ENCODE results near the gene ATP5PO.

Gene ATP5PO, protein sequence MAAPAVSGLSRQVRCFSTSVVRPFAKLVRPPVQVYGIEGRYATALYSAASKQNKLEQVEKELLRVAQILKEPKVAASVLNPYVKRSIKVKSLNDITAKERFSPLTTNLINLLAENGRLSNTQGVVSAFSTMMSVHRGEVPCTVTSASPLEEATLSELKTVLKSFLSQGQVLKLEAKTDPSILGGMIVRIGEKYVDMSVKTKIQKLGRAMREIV

DNA sequence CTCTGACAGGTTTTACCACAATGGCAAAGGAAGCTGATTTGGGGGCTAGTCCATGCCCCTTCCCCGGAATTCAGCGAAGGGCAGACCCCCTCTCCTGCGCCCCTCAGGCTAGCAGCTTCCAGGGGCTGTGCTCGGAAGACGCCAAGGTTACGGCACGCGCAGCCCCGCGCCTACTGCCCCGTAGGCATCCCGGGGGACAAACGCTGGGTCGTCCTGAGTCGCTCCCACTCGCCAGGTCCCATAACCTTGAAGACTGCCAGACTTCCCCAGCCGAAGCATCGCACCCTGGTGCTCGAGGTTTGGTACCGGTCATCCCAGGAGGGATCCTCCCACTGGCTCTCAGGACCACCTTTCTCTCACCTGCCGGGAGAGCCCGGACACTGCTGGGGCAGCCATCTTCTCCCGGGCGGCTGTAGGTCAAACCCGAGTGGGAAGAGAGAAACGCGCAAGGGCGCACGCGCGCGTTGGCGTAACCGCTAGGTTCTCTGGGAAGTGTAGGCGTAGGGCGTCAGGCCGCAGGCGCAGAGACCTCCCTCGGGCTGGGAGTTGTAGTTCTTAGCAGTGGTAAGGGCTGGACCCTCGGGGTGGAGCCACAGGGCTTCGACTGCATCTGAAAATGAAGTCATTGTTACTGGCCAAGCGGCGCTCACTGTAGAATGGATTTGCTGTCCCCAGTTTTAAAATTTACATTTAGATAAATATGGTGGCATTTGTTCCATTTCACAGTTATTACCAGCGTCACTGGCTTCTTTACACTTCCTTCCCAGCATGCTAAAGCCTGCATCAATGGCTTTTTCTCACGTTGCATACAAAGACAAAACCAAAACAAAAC is at the start of gene ATP5PO:
ATP5PO (minus strand) TSS at position 437 of the 832 bp plus-strand sequence; CDS start at position 396, 41 bp downstream.
- peak; percentile 93 for DNase-seq (ENCODE audit: low read depth)

DNA sequence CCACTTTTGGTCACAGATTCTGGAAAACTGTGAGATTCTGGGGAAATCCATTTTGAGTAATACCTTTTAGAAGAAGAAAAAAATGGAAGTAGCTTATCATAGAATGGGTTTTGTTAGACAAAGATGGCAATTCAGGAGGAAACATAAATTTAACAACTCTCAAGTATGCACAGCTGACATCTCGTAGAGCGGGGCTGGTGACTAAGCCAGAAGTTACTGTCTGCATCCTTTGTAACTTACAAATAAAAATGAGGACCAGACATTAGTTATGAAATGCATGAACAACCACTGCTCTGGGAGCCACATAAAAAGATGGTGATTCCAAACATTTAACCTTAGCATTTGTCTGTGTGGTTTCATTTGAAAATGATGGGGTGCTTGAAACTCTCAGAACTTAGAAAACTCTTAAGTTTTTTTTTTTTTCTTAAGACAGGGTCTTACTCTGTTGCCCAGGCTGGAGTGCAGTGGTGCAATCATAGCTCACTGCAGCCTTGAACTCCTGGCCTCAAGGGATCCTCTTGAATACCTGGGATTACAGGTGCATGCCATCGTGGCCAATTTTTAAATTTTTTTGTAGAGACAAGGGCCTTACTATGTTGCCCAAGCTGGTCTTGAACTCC is 49.2 kb upstream of the ATP5PO start:
- DNase-seq (ENCODE audit: low read depth) = no peak

DNA sequence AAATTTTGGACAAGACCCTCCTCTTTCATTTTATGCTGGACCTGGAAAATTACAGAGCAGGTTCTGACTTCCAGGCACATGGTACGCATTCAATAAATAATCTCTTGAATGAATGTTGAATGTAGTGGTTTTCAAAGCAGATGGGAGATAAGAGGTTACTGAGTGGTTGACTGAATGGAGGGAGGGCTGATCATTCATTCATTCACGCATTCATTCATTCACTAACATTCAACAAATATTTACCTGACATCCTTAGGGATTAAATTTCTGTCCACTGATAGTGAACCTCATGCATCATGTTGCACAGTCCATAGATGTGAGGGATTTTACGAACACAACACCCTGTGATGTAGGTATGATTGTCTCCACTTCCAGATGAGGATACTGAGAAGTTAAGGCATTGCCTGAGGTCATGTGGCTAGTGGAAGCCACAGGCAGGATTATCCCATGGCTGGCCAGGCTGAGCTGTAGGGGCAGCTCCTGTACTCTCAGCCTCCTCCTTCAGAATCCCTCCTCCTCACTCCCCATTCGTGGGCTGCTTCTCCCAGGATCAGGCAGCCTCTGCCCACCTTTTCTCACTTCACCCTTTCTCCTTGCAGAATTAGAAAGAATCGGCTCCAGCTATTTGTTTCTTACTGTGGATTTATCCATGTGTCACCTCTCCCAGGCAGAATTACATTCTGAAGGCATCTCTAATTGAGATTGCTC is 48.4 kb upstream of the ATP5PO start:
- no peak for DNase-seq (ENCODE audit: low read depth)

DNA sequence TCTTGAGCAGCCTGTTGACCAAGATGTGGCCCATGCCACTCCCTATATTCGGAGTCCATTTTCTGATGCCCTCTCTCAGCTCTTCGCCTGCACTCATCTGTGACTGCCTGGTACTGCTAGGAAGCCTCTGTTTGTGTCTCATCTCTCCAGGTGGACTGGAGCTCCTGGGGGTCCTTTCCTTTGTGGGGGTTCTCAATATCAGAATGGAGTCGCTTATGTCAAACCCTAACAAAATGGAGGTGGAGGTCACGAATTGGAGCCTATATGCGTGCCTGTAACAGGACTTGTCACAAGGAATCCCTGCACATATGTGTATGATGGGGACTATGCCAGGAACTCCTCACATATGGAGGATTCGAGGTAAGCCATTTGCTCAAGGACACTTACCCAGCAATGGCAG is 46.7 kb upstream of the ATP5PO start:
- DNase-seq (ENCODE audit: low read depth) = no peak

DNA sequence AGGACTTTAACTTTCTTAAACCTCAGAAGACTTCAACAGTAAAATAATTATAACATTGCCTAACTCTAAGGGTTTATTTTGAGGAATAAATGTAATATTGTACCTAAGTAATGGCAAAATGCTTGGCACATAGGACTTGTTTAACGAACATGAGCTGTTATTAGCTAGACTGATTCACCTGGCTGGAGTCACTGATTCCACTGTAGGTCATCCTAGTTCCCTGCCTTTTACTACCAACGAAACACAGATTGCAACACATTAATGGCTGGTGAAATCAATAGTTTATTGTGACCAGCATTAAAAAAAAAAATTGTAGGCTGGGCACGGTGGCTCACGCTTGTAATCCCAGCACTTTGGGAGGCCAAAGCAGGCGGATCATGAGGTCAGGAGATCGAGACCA is 45.5 kb upstream of the ATP5PO start:
- DNase-seq (ENCODE audit: low read depth) = no peak

DNA sequence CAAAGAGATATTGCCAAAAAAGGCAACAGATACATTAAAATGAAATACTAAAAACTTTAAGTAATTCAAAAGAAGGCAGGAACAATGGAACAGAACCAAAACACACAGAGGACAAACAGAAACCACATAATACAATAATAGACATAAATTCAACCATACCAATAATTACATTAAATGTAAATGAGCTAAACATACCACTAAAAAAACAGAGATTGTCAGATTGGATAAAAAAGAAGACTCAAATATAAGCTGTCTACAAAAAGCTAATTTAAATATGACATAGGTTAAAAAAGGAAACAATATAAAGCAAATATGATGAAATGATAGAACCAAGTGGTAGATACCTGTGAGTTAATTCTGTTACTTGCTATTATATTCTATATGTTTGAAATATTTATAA is 44.1 kb upstream of the ATP5PO start:
- DNase-seq (ENCODE audit: low read depth) = no peak

DNA sequence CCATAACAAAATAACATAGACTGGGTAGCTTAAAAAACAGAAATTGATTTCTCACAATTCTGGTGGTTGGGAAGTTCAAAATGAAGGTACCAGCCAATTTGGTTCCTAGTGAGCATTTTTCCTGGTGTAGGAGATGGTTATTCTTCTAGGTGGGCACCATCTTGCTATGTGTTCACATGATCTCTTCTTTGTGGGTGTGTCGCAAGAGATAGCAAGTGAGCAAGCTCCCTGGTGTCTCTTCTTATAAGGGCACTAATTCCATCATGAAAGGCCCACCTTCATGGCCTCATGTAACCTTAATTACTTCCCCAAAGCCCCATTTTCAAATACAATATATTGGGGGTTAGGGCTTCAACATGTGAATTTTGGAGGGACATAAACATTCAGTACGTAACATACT is 38.8 kb upstream of the ATP5PO start:
- no peak for DNase-seq (ENCODE audit: low read depth)

DNA sequence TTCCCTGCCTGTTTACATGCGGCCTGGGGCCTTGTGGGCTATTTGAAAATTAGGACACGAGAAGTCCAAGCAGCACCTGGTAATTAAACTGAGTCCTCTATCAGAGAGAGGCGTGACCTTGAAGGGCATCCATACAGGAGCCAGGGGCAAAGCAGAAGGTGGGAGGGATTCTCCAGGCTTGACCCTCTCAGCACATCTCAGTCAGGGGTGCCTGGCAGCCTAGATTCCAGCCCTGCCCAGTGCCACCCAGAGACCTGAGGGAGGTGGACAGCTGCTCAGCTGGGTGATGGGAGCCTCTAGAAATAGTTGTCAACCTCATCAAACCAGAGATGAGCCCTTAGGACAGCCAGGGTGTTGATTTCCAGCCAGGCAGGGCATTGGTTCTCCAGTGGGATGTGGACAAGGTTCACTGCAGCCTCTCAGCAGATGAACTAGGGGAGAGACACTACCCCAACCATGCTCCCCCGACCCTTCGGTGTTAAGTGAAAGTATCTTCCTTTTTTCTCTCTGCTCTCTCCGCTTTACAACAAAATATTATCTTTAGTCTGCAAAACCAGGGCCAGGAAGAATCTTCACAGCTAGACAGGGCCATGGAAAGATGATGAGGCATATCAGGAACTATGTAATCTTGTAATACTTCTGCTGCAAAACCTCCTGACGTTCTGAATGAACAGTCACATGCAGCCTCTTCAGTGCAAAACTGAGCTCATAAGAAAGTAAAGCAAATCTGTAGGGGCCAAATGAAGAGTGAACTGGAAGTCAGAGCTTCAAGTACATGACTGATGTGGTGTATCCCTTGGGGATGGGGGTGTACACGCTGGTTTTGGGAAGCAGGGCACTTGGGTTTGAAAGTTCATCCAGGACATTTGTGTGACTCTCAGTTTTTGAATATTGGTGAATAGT is 35.9 kb upstream of the ATP5PO start:
- no peak for DNase-seq (ENCODE audit: low read depth)

DNA sequence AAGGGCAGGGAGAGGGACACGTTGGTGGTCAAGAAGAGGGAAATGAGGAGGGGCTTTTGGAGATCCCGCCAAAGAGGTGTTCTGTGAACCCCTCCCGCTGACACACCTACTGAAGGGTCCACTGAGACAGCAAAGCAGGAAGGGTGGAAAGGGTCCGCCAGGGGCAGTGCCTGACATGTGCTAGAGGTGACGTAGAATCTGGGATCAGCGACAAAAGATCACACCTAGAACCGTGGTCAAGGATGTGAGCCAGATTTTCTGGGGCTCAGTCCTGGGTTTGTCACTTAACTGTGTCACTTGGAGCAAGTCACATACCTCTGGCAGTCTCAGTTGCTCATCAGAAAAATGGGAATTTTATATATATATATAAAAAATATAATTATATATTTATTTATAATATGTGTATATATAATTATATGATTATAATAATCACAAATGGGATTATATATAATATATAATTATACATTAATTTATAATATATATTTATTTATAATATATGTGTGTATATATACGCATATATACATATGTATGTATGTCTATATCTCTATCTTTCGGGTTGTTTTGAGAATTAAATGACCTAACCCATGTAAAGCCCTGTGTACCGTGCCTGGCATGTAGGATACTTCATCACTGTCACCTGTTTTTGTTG is 35.0 kb upstream of the ATP5PO start:
- no peak for DNase-seq (ENCODE audit: low read depth)

DNA sequence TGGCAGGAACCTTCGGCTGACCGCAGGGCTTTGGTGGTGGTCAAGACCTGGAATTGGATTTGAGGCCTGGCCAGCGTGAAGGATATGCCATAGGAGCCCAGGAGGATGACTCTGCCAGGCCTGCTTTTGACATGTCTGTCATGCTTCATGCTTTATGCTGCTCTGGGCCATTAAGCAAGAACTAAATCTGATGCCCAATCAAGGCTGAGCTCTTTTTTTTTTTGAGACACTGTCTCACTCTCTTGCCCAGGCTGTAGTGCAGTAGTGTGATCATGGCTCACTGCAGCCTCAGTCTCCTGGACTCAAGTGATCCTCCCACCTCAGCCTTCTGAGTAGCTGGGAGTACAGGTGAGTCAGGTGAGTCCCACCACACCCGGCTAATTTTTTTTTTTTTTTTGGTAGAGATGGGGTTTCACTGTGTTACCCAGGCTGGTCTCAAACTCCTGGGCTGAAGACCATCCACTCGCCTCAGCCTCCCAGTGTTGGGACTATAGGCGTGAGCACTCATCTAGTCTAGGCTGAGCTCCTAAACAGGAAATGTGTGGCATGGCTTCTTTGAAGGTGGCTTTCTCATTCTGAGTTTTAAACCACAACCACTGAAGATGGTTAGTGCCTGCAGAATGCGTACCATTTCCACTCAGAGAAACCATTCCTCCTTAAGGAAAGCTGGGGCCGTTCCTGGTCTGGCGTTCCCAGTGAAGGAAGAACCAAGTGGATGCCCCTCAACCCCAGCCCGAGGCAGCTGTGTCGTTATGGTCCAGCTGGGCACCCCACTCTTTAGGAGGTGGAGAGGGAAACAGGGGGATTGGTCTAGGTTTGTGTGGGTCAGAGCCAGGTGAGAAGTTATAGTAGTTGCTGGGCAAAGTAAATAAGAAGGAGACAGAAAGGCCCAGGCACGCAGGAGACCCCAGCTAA is 34.2 kb upstream of the ATP5PO start:
- peak; percentile 31 for DNase-seq (ENCODE audit: low read depth)

DNA sequence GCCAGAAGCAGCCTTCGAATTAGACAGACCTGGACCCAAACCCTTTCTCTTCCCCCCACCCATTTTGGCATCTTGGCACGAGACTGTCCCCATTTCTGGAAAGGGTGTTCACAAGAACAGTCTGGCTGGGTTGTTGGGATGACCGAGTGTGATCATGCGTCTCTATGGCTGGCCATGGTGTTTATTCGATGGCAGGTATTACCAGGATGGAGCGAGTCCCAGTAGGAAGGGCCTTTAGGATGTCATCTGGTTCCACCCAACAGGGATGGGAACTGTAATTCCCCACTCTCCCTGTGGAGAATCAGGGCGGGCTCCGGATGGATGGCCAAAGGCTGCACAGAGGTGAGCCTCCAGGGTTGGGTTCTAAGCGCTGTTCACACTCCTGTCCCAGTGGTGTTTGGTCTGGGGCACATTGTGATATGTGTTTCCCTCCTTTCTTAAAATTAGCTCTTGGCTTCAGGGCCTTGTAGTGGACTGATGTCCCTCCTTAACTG is 33.4 kb upstream of the ATP5PO start:
- DNase-seq (ENCODE audit: low read depth) = no peak

DNA sequence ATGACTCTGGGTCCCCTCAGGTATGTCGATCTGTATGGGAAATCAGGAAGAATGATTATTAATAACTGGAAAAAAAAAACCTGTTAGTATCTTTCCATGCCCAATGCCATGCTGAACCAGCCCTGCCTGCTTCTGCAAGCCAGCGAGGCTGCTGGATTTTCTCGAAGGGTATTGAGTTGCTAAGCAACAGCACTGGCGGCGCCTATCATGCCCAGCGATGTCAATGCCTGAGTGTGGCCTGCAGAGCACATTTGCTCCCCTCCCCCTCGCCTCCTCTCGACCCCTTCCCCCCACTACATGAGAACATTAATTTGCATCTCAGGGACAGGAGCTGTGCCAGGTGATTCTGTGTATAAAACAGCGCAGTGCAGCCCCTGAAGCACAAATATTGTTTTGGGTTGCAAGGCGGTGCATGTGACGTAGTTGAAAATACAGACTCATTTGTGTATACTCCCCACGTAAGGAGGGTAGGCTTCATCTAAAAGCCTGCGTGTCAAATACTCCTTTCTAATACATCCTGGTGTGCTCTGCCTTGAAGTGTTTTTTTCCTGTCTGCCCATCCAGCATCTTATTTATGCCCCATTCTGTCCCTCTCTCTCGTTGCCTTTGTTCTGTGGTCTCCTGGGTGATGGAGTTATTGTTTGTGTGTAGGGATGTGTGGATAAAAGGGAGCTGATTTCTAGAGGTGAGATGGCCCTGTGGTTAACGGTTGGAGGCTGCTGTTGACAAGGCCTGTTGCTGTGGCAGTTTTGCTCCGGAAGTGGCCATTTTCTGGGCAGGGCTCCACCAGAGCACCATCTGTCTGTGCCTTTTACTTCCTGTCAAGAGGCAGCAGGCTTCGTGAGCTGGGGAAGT is 32.7 kb upstream of the ATP5PO start:
- peak; percentile 48 for DNase-seq (ENCODE audit: low read depth)

DNA sequence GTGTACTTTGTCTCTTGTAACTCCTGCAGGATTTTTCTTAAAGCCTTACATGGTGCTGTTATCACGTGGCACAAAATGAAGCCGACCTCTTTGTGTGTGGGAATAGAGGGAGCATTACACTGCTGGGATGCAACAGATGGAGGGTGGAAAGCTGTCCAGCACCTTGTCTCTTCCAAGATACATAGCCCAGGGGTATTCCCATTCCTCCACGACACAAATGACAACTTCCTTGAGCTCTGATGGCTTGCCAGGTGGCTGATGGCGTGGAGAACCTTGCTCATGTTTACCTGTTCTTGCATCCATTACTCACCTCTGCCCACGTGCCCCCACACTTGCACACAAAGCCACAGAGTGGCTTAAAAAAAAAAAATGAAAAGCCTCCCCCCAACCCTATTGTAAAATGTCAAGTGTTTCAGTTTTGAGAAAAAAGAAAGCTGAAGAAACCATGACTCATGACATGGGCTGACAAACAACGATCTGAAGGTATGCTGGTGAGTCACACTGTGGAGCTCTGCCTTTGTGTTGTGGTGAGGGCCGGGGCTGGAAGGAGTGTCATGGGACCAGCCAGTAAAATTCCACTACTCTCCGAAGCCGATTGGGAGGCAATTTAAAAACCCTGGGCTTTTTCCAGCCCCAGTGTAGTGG is 32.0 kb upstream of the ATP5PO start:
- peak; percentile 81 for DNase-seq (ENCODE audit: low read depth)

DNA sequence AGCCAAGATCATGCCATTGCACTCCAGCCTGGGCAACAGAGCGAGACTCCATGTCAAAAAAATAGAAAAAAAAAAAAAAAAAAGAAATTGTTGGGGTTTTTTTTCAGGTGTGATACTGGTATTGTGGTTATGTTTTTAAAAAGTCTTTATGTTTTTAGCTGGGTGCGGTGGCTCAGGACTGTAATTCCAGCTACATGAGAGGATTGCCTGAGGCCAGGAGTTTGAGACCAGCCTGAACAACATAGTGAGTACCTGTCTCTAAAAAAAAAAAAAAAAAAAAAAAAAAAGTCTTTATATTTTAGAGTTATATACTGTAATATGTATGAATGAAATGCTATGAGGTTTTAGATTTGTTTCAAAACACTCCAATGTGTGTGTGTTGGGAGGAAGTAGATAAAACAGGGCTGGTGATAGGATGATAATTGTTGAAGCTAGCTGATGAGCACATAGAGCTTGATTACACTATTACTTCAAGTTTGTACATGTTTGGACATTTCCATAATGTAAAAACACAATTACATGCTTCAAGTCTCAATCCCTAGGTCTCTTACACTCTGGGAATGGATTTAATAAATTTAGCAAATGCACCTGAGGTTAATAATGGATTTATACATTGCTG is 30.2 kb upstream of the ATP5PO start:
- no peak for DNase-seq (ENCODE audit: low read depth)

DNA sequence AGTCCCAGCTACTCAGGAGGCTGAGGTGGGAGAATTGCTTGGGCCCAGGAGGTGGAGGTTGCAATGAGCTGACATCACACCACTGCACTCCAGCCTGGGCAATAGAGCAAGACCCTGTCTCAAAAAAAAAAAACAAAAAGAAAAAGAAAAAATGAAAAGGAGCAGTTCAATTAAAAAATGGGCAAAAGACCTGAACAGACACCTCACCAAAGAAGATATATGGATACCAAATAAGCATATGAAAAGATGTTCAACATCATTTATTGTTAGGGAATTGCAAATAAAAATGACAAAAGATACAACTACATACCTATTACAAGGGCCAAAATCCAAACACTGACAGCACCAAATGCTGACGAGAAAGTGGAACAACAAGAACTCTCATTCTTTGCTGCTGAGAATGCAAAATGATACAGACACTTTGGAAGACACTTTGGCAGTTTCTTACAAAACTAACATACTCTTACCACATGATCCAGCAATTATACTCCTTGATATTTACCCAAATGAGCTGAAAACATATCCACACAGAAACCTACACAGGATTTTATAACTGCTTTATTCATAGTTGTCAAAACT is 28.7 kb upstream of the ATP5PO start:
- no peak for DNase-seq (ENCODE audit: low read depth)

DNA sequence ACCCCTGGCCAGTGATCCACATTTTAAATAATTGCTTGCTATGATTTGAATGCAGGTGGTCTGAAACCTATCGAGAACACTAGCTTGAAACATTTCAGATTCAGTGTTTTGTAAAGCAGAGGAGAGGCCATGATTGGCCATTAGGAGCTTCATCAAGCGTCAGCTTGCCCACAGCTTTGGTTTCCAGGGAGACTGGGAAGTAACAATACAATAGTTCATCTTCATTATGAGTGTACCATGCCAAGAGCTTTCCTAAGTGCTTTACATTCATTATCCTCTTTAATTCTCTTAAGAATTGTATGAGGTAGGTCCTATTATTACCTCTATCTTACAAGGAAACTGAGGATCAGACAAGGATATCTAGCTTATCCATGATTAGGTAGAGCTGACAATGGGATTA is 27.7 kb upstream of the ATP5PO start:
- no peak for DNase-seq (ENCODE audit: low read depth)

DNA sequence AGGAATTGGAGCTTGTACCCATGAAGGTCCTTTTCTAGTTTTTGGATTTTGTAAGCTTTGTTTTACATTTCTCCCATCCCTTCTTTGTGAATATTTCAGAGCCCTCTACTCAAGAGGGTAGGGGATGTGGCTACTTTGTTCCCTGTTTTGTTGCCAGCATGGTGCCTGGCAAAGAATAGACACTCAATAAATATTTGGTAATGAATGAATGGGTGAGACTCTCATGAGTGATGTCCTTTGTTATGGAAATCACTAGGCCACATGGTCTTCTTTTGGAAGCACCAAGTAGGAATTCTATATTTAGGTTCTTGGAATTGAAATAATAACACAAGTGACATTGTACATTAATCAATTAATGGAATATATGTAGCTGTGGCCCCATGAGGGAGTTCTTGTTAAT is 26.8 kb upstream of the ATP5PO start:
- DNase-seq (ENCODE audit: low read depth) = no peak

DNA sequence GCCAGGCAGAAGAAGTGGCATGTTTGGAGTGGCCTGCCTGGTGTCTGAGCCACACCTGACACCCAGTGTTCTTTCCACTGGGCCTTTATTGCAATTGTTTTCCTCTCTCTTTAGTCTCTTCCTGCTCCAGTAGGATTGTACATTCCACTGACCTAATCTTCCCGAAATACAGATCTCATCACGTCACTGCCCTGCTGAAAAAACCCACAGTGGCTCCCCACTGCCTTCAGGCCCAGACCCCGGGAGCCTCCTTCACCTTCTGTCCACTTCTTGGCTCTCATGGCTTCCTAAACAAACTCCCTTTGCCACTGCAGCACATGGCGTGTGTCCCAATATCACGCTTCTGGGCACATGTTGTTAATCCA is 25.3 kb upstream of the ATP5PO start:
- DNase-seq (ENCODE audit: low read depth) = no peak
